ENCODE data around the gene MKRN1. TPM values are rescaled to one million over a fixed set of nuclear protein-coding genes. Genes with fewer than 3 reads are reported as not detected.

Gene MKRN1, protein sequence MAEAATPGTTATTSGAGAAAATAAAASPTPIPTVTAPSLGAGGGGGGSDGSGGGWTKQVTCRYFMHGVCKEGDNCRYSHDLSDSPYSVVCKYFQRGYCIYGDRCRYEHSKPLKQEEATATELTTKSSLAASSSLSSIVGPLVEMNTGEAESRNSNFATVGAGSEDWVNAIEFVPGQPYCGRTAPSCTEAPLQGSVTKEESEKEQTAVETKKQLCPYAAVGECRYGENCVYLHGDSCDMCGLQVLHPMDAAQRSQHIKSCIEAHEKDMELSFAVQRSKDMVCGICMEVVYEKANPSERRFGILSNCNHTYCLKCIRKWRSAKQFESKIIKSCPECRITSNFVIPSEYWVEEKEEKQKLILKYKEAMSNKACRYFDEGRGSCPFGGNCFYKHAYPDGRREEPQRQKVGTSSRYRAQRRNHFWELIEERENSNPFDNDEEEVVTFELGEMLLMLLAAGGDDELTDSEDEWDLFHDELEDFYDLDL
- total RNA-seq (ENCODE audit: low replicate concordance): 89.4 and 121 TPM in 2 replicates

DNA sequence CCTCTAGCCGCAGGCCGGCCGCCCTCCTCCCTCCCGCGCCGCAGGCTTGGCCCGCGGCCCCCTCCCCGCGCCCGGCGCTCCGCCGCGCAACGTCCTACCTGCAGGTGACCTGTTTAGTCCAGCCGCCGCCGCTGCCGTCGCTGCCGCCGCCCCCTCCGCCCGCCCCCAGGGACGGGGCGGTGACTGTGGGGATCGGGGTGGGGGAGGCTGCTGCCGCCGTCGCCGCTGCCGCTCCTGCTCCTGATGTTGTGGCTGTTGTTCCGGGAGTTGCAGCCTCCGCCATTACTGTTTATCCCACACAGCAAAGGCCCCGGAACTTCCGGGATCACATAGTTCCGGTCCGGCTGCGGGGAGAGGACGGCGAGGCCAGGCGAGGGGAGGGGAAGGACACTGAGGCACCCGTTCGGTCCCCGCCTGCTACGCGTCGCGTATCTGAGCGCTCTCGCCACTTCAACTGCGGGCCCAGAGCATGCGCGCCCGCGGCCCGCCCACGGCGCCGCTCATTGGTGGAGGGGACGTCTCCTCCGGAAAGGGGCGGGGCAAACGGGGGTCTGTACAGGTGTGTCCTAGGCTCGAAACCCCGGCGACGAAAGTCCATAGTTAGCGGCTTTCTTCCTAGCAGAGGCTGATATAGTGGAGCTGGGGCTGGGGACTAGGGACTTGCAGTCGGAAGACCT, at the start of gene MKRN1:
TSS of gene MKRN1 (minus strand) at position 444 of the 677 bp plus-strand sequence. CDS start at position 283, 161 bp downstream.
- no peaks in the 10 kb centered on the region for H3K27me3 ChIP-seq

DNA sequence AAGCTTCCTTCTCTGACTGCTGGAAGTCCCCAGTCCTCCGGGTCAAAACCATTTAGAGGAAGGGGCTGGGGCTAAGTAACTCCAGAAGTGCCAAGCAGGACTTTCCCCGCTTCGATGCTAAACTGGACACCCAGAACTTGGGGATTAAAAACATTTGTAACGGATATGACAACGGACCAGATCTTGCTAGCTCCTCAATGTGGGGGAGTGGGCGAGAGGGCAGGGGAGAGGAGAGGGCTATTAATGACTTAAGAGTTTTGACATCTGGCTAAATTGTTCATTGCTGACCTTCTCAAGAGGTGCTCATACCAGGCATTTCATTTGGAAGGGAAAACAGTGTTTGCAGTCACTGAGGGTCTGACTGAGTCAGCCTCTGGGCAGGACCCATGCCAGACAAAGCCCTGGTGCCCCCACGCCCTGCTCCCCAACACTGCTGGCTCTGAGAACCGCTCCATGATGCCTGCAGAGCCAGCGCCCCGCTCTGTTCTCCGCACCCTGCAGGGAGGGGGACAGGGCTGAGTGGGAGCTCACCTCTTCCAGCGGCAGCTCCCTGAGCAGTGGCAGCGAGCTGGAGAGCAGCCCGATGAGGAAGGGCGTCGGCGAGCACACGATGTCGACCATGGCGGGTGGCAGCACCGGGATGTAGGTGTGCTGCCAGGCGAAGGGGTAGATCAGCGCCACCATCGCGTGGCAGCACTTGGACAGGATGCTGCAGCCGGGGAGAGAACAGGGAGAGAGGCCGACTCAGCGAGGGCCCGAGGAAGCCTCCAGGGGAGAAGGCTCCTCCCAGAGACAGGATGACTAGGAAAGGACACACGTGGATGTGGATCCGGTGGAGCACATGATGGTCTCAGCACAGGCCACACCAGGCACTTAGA, 47.7 kb upstream of the MKRN1 start:
- DNase-seq (ENCODE audit: low spot score): no peak
- H3K9me3 Mint-ChIP-seq: no peaks in the 10 kb centered on the region
- Histone ChIP-seq H3K27me3 (no peaks in the 10 kb centered on the region), H3K4me1 (no peaks in the 10 kb centered on the region), H3K4me3 (no peak overlapping the region), H3K36me3 (no peaks in the 10 kb centered on the region), H3K27ac (no peak overlapping the region), H3K79me2 (ENCODE audit: low read depth) (no peaks in the 10 kb centered on the region), H4K20me1 (ENCODE audit: low read depth) (no peaks in the 10 kb centered on the region), H2AFZ (replicated peaks) (no peak overlapping the region), H3F3A (ENCODE audit: low read depth) (no peaks in the 10 kb centered on the region), H3K9me3 (ENCODE audit: low read depth) (no peaks in the 10 kb centered on the region), H3K9ac (no peak overlapping the region), H3K4me2 (no peak overlapping the region)
- H3K36me3 Mint-ChIP-seq: peaks cover 18% of the 10 kb centered on the region
- no peak overlapping the region for H3K4me3 Mint-ChIP-seq
- H3K27ac Mint-ChIP-seq: peak overlapping the region; percentile 8
- TF ChIP-seq, protein P1, sequence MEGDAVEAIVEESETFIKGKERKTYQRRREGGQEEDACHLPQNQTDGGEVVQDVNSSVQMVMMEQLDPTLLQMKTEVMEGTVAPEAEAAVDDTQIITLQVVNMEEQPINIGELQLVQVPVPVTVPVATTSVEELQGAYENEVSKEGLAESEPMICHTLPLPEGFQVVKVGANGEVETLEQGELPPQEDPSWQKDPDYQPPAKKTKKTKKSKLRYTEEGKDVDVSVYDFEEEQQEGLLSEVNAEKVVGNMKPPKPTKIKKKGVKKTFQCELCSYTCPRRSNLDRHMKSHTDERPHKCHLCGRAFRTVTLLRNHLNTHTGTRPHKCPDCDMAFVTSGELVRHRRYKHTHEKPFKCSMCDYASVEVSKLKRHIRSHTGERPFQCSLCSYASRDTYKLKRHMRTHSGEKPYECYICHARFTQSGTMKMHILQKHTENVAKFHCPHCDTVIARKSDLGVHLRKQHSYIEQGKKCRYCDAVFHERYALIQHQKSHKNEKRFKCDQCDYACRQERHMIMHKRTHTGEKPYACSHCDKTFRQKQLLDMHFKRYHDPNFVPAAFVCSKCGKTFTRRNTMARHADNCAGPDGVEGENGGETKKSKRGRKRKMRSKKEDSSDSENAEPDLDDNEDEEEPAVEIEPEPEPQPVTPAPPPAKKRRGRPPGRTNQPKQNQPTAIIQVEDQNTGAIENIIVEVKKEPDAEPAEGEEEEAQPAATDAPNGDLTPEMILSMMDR (IDR thresholded peaks at IDR 0.05): no peak
- TF ChIP-seq EZH2 (IDR thresholded peaks at IDR 0.05): no peak
- no peak for TF ChIP-seq EZH2phosphoT487 (IDR thresholded peaks at IDR 0.05)
- H3K27me3 Mint-ChIP-seq (ENCODE audit: insufficient read depth, low read depth): peaks cover 2% of the 10 kb centered on the region
- H3K4me1 Mint-ChIP-seq: peaks cover 21% of the 10 kb centered on the region

More for the DNA sequence above, at the start of gene MKRN1:
- Mint-ChIP-seq H3K27ac (peak within 1 kb of the TSS; percentile 98), H3K4me3 (peak within 1 kb of the TSS; percentile 99), H3K27me3 (ENCODE audit: insufficient read depth, low read depth) (peaks cover 9% of the 10 kb centered on the region), H3K36me3 (peaks cover 4% of the 10 kb centered on the region), H3K4me1 (peaks cover 18% of the 10 kb centered on the region), H3K9me3 (no peaks in the 10 kb centered on the region)
- peaks cover 47% of the 10 kb centered on the region for H3K79me2 ChIP-seq (ENCODE audit: low read depth)
- TF ChIP-seq EZH2phosphoT487 (IDR thresholded peaks at IDR 0.05): no peak
- no peak for TF ChIP-seq EZH2 (IDR thresholded peaks at IDR 0.05)
- peak within 1 kb of the TSS; percentile 85 for H3K4me3 ChIP-seq
- H2AFZ ChIP-seq (replicated peaks): peak within 1 kb of the TSS; percentile 96
- H3K9ac ChIP-seq: peak within 1 kb of the TSS; percentile 82
- DNase-seq (ENCODE audit: low spot score): peak; percentile 97
- peaks cover 10% of the 10 kb centered on the region for H3K4me1 ChIP-seq
- H3K27ac ChIP-seq: peak within 1 kb of the TSS; percentile 96
- H3F3A ChIP-seq (ENCODE audit: low read depth): peaks cover 32% of the 10 kb centered on the region
- no peaks in the 10 kb centered on the region for H3K36me3 ChIP-seq
- no peaks in the 10 kb centered on the region for H3K9me3 ChIP-seq (ENCODE audit: low read depth)
- peaks cover 37% of the 10 kb centered on the region for H4K20me1 ChIP-seq (ENCODE audit: low read depth)
- peak within 1 kb of the TSS; percentile 85 for H3K4me2 ChIP-seq

DNA sequence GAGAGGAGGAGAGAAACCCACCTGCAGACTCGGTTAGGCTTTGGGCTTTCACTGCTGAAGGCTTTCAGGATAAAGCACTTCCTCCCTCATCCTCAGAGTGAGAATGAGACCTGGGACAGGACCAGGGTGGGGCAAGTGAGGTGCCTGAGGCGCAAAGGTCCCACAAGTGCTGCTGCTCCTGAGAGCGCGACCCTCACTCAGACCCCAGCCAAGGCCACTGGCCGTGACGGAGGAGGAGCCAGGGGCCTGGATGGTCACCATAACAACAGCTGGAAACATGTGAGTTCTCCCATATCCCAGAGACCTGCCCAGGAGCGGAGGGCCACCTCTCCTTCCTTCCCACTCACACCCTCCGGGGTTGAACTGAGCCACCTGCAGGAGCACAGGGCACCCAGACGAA, 46.9 kb upstream of the MKRN1 start:
- H3K27me3 ChIP-seq: no peaks in the 10 kb centered on the region
- no peak for DNase-seq (ENCODE audit: low spot score)
- peaks cover 20% of the 10 kb centered on the region for H3K36me3 Mint-ChIP-seq
- H3K36me3 ChIP-seq: no peaks in the 10 kb centered on the region
- no peaks in the 10 kb centered on the region for H4K20me1 ChIP-seq (ENCODE audit: low read depth)
- H3K9me3 Mint-ChIP-seq: no peaks in the 10 kb centered on the region
- no peak overlapping the region for H3K4me3 Mint-ChIP-seq
- no peaks in the 10 kb centered on the region for H3F3A ChIP-seq (ENCODE audit: low read depth)
- TF ChIP-seq EZH2 (IDR thresholded peaks at IDR 0.05) (no peak), EZH2phosphoT487 (IDR thresholded peaks at IDR 0.05) (no peak)
- TF ChIP-seq, protein P1 (IDR thresholded peaks at IDR 0.05): no peak
- peak overlapping the region; percentile 8 for H3K27ac Mint-ChIP-seq
- H3K4me1 ChIP-seq: no peaks in the 10 kb centered on the region
- peaks cover 4% of the 10 kb centered on the region for H3K27me3 Mint-ChIP-seq (ENCODE audit: insufficient read depth, low read depth)
- H3K4me1 Mint-ChIP-seq: peaks cover 21% of the 10 kb centered on the region
- no peaks in the 10 kb centered on the region for H3K79me2 ChIP-seq (ENCODE audit: low read depth)
- no peak overlapping the region for H2AFZ ChIP-seq (replicated peaks)
- no peak overlapping the region for H3K4me2 ChIP-seq
- no peak overlapping the region for H3K9ac ChIP-seq
- H3K9me3 ChIP-seq (ENCODE audit: low read depth): no peaks in the 10 kb centered on the region
- H3K27ac ChIP-seq: no peak overlapping the region
- H3K4me3 ChIP-seq: no peak overlapping the region

Measured in neural progenitor cell (in vitro differentiated cells).